GM21786 (cell line): ENCODE data around the gene TENM4.
"Not testable (repeated sequence)": the region's sequence is repeated elsewhere in the genome, so short reads cannot be mapped to it uniquely, and the experiment has no call there.

Source experiments
- ATAC-seq: cut with Tn5 transposase; IDR thresholded peaks from one replicate; pipeline ENCODE4 v1.9.1; 2021; ENCODE audit not compliant: unreplicated experiment

Gene TENM4

DNA sequence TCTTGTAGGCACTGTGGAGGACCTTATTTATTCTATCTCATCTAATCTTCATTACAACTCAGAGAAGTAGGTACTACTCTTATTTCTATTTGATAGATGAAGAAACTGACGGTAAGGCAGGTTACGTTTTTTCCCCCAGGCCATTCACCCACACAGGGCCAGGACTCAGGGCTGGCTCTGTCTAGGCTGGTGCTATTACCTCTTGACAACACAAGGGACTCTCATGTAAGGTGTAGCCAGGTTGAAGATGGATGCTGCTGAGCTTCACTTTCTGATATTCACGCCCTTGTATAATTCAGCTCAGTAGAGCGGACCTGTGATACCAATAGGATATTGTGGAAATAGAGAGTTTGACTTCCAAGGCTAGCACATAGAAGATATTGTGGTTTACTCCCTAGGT is 453.1 kb downstream of the TENM4 start:
- no peak for ATAC-seq

DNA sequence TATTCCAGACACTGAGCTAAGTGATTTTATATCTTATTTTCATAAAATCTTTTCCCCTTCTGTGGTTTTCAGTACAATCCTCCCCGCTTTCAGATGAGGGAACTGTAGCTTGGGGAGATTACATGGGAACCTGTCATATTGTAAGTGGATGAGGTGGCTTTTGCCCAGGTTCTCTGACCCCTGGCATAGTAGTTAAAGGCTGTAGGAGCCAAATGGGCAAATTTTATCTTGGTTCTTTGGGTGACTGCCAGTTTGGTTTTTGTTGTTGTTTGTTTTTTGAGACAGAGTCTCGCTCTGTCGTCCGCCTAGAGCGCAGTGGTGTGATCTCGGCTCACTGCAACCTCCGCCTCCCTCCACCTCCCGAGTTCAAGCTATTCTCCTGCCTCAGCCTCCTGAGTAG is 454.5 kb downstream of the TENM4 start:
- no peak for ATAC-seq

DNA sequence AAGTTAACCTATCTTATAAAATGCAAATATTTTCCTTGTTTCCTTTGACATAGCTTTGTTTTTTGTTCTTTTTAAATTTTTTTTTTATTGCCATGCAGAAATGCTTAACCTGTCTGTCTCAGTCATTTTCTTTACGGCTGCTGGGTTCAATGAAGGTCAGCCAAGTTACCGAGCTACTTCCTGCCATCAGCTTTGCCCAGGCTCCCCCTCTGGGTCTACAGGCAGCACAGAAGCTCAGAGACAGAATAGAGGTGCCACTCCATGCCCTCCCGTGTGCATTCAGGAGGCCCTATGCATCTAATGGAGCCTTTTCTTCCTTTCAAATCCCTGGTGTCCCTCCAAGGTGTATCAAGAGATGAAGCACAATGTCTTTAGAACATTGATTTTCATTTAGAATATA is 455.2 kb downstream of the TENM4 start:
- ATAC-seq = no peak

DNA sequence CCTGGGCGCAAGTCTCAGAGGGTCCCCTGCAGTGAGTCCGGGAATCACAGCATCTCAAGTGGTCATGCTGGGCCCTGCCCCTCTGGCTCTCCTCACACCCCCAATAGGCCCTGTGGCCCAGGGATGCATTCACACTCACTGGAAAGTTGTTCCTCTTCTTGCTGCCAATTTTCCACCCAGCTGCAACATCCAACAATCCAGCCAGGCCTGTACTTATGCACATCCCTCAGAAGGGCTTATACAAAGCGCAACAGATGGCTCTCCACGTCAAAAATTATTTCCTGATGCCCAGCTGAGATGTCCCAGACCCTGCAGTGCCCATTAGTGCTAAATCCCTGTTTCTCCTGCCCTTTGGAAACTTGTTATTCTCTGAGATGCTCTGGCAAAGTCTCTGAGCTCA is 458.4 kb downstream of the TENM4 start:
- no peak for ATAC-seq

DNA sequence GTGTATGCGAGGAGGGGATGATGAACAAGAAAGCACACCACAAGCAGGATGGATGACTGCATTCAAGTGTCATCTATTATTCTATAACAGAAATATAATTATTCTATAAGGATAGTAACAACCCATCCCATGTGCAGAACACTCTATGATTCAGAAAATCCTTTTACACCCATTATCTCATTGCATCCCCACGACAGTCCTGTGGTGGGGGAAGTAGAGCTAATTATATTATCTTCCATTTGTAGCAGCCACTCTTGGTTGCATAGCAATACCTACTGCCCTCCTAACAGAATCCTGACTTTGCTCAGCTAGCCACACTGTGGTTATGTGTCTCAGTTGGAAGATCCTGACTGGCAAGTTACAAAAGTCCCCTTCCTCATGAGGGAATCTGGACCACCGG is 459.7 kb downstream of the TENM4 start:
- ATAC-seq = no peak

DNA sequence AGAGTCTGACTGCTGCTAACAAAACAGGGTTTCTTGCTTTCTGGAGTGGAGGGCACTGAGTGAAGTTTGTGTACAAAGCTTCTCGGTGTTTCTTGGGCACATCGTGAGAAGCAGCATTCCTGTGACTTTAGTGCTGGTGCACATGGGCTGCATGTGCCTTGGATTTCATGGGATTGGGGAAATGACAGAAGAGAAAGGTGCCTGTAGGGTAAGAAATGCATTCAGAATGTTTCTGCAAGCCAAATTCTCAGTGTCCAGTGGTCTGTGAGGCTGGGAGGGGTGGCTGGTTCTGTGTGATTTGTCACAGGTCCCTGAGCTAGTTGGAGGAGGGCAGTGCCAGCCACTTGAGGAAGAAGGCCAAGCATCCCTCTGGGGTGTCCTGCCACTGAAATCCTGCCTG is 462.0 kb downstream of the TENM4 start:
- no peak for ATAC-seq

DNA sequence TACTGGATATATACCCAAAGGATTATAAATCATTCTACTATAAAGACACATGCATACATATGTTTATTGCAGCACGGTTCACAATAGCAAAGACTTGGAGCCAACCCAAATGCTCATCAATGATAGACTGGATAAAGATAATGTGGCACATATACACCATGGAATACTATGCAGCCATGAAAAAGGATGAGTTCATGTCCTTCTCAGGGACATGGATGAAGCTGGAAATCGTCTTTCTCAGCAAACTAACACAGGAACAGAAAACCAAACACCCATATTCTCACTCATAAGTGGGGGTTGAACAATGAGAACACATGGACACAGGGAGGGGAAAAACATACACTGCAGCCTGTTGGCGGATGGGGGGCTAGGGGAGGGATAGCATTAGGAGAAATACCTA is 463.0 kb downstream of the TENM4 start:
- ATAC-seq = not testable (repeated sequence)

DNA sequence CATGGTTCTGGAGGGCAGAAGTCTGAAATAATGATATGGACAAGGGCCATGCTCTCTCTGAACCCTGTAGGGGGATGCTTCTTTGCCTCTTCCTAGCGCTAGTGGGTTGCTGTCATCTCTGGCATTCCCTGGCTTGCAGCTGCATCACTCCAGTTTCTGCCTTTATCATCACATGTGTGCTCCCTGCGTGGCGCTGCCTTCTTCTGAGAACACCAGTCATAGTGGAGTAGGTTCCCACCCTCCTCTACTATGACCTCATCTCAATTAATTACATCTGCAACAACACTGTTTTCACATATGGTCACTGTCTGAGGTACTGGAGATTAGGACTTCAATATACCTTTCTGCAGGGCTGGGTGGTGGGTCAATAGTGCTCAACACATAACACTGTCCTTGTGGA is 463.8 kb downstream of the TENM4 start:
- ATAC-seq = no peak

DNA sequence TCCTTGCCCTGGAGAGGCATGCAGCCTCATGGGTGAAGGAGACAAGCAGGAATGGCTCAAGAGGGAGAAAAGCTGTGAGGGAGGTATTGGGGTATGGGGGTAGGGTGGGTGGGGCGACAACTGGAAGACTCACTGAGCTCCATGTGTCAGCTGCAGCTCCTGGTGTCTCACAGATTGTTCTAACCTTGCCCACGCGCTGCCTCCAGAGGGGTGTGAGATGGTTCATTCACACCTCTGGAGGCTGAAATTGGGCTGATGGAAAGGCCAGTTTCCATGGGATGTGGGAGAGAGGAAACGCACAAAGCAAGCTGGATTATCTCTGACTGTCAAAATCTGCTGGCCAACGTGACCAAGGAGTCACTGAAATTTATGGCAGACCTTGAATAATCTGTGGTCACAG is 465.7 kb downstream of the TENM4 start:
- ATAC-seq = no peak

DNA sequence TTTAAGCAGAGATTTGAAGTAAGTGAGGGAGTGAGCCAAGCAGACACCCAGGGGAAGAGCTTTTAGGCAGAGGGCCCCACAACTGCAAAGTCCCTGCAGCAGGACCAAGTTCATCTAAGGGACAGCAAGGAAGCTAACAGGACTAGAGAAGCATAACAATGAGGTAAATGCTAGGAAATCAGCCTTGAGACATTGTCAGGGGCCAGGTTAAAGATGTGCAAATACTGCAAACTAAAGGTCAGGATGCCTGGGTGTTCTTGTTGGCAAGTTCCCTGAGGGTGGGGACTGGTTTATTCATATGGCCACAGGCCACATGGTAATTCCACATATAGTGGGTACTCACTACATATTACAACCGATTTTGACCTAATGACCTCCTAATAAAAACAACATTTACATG is 467.0 kb downstream of the TENM4 start:
- no peak for ATAC-seq

DNA sequence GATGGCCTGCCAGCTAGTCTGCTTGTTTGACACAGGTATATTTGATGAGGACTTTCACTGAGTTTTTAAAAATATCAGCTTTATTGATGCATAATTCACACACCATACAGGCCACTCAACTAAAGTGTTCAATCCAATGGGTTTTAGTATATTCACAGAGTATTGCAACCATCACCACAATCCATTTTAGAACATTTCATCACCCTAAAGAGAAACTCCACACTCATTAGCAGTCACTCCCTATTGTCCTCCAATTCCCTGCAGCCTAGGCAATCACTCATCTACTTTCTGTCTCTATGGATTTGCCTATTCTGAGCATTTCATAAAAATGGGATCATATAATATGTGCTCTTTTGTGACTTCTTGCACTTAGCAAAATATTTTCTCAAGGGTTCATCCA is 468.2 kb downstream of the TENM4 start:
- no peak for ATAC-seq

DNA sequence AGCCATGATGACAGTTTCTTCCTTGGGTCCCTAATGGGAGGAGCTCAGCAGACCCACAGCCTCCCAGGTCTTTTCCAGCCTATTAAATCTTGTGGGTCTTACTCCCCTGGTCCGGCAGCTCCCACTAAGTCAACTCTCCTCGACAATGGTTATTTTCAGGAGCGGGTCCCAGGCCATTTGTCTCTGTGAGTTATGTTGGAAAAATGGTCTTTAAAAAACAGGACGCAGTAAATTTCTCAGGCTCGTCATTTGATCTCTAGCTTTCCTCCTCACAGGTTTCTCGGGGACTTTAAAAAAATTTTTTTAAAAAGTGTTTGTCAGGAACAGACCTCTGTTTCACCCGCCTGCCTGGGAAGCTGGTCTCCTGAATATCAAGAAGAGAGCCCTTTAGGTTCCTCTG is 468.7 kb downstream of the TENM4 start:
- no peak for ATAC-seq

DNA sequence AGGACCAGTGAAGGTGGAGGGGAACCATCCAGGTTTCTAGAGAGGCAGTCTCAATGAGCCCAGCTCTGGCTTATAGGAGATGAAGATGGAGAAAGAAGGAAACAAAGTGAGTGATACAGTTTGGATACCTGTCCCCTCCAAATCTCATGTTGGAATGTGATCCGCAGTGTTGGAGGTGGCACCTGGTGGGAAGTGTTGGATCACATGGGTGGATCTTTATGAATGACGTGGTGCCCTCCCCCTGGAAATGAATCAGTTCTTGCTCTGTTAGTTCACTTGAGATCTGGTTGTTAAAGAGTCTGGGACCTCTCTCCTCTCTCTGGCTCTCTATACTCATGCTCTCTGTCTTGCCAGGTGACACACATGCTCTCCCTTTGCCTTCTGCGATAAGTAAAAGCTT is 473.0 kb downstream of the TENM4 start:
- no peak for ATAC-seq

DNA sequence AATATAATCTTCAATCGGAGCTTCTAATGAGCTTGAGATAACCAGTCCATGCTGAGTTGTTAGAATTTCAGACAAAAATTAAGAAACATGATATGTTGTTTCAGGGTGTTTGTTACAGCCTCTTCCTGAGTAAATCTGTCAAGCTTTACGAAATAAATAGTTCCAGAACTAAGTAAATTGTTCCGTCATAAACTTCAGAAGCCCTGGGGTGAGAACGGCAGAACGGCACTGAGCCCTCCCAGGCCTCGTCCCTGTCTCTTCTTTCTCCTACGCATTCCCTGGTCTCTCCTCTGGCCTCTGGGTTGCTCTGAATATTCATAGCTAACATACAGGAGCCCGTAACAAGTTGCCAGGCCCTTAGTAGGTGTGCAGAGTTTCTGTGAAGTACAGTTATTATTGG is 475.4 kb downstream of the TENM4 start:
- ATAC-seq = no peak

DNA sequence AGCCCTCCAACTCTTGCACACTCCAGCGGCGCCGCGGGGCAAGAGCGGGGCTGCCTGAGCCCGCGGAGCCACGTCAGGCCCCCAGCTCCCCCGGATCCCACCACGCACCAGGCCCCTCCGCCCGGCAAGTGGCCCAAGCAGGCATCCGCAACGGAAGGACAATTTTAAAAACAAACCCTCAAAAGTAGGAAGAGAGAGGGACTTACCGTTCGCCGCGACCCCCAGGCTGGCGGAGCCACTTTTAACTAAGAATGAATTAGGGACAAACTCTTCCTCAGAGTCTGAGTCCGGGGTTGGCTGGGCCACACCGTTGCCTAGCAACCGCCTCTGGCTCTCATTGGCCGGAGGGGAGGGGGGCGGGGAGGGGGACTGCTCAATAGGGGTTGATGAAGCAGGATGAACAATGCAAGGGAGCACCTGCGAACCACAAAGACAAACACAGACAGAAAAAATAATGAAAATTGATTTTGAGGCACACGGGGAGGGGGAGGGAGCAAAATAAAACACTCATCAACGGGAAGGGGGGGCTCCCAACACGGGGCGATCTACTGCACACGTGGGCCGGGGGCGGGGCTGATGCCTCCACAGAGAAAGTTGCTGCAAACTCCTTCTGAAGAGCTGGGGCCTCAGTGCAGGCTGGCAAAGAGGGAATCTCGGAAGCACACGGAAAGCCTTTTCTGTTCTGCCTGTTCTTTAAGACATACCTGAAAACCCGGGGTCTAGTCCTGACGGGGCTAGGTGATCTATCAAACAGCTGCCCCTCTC is 478.7 kb downstream of the TENM4 start:
- ATAC-seq = no peak

DNA sequence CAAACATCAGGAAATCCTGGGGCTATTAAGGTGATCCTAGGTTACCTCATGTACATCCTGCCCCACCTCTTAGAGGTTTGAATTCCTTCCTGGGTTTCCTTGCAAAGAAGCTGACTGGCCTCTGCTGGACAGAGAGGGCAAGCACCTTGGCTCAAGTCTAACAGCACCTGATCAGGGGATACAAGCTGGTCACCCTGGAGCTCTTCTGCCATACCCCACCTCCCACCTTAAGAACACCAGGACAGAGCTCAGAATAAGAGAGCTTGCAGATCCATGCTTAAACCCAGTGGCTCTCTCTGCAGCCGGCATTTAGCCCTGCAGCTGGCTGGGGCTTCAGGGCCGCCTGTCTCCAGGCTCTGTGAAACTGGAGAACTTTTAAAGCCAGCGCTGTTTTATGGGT is 479.6 kb downstream of the TENM4 start:
- no peak for ATAC-seq

DNA sequence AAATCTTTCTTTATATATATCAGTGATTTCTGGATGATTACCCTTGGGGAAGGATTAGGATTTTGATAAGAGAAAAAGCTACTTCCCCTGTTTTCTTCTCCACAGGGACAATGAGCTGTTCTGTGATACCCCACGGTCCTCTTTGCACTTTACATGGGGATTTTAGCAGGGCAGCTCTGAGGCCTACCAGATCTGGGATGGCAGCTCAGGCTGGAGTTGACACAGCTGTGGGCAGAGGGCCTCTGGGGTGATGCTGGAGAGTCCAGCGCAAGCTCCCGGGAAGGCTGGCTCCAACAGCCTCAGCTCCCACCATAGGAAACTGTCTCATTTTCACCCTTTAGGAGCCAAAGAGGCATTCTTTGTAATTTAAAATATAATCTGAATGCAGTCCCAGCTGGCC is 482.4 kb downstream of the TENM4 start:
- no peak for ATAC-seq

DNA sequence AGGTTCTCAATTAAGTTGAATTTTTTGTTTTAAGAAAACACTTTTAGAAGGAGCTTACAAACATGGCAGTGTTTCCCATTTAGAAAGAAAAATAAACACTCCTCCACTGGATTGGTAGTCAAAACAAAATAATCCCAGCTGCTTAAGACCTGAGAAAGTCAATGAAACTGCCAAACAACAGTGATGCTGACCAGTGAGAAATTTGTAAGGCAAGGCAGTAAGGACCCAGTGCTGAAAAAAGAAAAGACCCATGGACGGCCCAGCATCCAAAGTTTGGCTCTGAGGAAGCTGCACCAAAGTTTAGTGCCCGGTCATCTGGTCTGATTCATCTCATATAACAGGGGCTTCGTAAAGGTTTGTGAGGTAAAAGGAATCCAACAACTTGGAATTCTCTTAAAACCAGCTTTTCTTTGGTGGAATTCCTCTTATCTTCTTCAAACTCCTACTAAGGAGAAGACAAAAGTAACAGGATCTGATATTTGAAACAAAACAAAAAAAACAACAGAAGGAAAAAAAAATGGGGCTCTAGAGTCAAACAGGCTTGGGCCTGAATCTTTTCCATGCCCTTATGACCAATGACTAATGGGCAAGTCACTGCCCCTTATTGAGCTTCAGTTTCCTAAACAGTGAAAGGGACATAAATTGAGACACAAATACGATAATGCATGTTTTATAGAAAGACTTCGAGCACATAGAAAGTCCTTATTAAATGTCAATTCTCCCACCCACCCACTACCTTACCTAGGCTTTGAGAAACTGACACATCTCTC is 483.2 kb downstream of the TENM4 start:
- ATAC-seq = no peak

DNA sequence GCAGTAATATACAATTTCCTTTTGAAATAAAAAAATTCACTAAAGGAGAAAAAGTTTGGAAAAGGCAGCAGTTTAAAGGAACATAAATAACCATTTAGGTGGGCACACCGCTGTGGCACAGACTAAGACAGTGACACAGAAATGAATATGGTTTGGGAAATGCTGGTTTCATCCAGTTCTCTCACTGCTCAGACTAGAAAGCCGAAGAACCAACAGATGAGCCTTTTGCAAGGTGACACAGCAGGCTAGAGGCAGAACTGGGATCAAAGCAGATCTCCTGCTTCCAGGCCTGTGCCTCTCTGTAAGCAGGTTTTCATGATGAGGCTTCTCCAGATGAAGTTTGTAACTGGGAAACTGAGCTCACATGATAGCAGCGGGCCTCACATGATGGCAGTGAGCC is 486.1 kb downstream of the TENM4 start:
- ATAC-seq = no peak

DNA sequence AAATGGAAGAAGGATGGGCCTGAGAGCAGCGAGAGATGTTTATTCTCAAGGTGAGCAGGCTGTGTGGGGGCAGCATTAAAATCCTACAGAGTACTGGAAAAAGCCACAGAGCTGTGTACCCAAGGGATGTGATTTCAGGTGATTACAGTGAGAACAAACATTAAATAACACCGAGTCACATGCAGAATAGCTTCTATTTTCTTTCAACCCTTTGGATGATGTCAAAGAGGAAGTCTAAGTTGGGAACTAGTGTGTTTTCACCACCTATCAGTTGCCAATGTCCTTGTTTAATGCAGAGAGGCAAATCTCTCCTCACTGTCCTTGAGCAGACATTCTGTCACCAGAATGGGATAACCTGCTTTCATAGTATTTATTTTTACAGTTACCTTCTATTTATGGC is 486.6 kb downstream of the TENM4 start:
- no peak for ATAC-seq

DNA sequence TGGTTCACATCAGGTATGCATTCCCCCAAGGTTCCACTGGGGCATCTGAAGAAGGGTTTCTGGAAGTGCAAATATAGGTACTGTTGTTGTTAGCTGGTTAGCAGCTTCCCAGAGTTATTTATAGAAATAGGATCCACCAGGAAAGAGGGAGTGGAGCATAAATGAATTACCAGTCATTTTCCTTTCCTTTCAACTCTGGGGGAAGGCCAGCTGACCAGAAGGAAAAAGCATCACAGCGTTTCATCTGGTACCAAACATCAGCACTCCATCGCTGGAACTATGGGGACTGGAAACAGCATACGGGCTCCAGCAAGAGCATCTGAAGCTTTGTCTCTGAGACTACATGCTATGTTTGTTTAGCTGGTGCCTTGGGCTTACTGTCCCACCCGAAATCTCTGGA is 487.9 kb downstream of the TENM4 start:
- no peak for ATAC-seq

DNA sequence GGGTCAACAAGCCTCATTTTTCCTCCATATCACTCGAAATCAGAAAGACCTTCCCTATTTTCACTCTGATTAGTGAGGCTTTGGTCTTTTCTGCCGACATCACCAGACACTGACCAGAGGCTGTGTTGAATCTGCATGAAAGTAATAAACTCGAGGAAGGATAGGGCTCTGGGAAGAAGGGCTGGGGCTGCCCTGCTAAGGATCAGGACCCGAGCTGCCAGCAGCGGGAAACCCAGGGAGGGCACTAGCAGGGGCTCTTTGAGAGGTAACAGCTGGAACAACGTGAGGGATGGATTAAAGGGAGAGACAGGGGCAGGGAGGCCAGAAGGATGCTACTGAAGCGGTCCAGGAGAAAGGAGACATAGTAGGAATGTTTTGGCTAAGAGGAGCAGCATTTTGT is 488.7 kb downstream of the TENM4 start:
- no peak for ATAC-seq
